ENCODE results near the gene IER3. TPM values are rescaled to one million over a fixed set of nuclear protein-coding genes. Genes with fewer than 3 reads are reported as not detected.

IER3 gene
- total and polyA plus RNA-seq, 9 of the 15 experiments (the other 6 are each of a cell fraction or from before 2014, with no cell fraction given), result 1.5 to 30.0 (median 11.5) TPM

- TF ChIP-seq ZNF347 (CRISPR knock-in tag; IDR thresholded peaks at IDR 0.05; ENCODE audit: low read depth), result 0 out of 2 replicates have a peak, but pooled peaks have one; percentile 49
- no peak for TF ChIP-seq ZNF668 (CRISPR knock-in tag; IDR thresholded peaks at IDR 0.05)
- TF ChIP-seq FOXJ2 (tag; IDR thresholded peaks at IDR 0.05), result 0 out of 2 replicates have a peak, but pooled peaks have one; percentile 58
- TF ChIP-seq, protein P1, sequence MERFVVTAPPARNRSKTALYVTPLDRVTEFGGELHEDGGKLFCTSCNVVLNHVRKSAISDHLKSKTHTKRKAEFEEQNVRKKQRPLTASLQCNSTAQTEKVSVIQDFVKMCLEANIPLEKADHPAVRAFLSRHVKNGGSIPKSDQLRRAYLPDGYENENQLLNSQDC (CRISPR knock-in tag; IDR thresholded peaks at IDR 0.05), result peak; percentile 56; the same call in 1 of the 2 replicates
- TF ChIP-seq ILF3 (IDR thresholded peaks at IDR 0.05; ENCODE audit: borderline replicate concordance), result peak; percentile 87; the same call in 1 of the 2 replicates
- TF ChIP-seq OTX1 (CRISPR knock-in tag; IDR thresholded peaks at IDR 0.05), result peak; percentile 91; the same call in 1 of the 2 replicates
- TF ChIP-seq ZBTB7A (IDR thresholded peaks at IDR 0.05; ENCODE audit: borderline replicate concordance, control insufficient read depth, low read depth, low read length), result peak; percentile 89
- TF ChIP-seq, protein P2, sequence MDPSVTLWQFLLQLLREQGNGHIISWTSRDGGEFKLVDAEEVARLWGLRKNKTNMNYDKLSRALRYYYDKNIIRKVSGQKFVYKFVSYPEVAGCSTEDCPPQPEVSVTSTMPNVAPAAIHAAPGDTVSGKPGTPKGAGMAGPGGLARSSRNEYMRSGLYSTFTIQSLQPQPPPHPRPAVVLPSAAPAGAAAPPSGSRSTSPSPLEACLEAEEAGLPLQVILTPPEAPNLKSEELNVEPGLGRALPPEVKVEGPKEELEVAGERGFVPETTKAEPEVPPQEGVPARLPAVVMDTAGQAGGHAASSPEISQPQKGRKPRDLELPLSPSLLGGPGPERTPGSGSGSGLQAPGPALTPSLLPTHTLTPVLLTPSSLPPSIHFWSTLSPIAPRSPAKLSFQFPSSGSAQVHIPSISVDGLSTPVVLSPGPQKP (CRISPR knock-in tag; IDR thresholded peaks at IDR 0.05), result no peak
- no peak for TF ChIP-seq NR4A1 (CRISPR knock-in tag; IDR thresholded peaks at IDR 0.05)
- TF ChIP-seq NR4A1 (tag; IDR thresholded peaks at IDR 0.05), result no peak
- 0 out of 2 replicates have a peak, but pooled peaks have one; percentile 17 for TF ChIP-seq THRAP3 (IDR thresholded peaks at IDR 0.05; ENCODE audit: borderline replicate concordance)
- TF ChIP-seq ZSCAN29 (IDR thresholded peaks at IDR 0.05), result 0 out of 2 replicates have a peak, but pooled peaks have one; percentile 34
- TF ChIP-seq ZNF445 (CRISPR knock-in tag; IDR thresholded peaks at IDR 0.05; ENCODE audit: low read depth), result peak; percentile 71; the same call in 1 of the 2 replicates
- TF ChIP-seq ZBTB17 (CRISPR knock-in tag; IDR thresholded peaks at IDR 0.05), result peak; percentile 42; the same call in 1 of the 2 replicates
- no peak for TF ChIP-seq ZNF23 (CRISPR knock-in tag; IDR thresholded peaks at IDR 0.05)
- TF ChIP-seq ZFX (CRISPR knock-in tag; IDR thresholded peaks at IDR 0.05), result no peak; the same call in 1 of the 2 replicates
- peak; percentile 67; the same call in 1 of the 2 replicates for TF ChIP-seq ZNF695 (CRISPR knock-in tag; IDR thresholded peaks at IDR 0.05)
- peak; percentile 77 for TF ChIP-seq ERF (CRISPR knock-in tag; IDR thresholded peaks at IDR 0.05)
- TF ChIP-seq, protein P3, sequence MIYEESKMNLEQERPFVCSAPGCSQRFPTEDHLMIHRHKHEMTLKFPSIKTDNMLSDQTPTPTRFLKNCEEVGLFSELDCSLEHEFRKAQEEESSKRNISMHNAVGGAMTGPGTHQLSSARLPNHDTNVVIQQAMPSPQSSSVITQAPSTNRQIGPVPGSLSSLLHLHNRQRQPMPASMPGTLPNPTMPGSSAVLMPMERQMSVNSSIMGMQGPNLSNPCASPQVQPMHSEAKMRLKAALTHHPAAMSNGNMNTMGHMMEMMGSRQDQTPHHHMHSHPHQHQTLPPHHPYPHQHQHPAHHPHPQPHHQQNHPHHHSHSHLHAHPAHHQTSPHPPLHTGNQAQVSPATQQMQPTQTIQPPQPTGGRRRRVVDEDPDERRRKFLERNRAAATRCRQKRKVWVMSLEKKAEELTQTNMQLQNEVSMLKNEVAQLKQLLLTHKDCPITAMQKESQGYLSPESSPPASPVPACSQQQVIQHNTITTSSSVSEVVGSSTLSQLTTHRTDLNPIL (CRISPR knock-in tag; IDR thresholded peaks at IDR 0.05), result peak; percentile 19; the same call in 1 of the 2 replicates
- 0 out of 2 replicates have a peak, but pooled peaks have one; percentile 39 for TF ChIP-seq HMGXB4 (CRISPR knock-in tag; IDR thresholded peaks at IDR 0.05)
- TF ChIP-seq LEF1 (IDR thresholded peaks at IDR 0.05), result no peak; the same call in 1 of the 2 replicates
- peak; percentile 69 for TF ChIP-seq ETS1 (conservative IDR thresholded peaks at IDR 0.05; ENCODE audit: control insufficient read depth, low read depth, low read length)
- no peak; the same call in 1 of the 2 replicates for TF ChIP-seq ZNF696 (CRISPR knock-in tag; conservative IDR thresholded peaks at IDR 0.05)
Measured at GRCh38 chr6:30720738-30721197, 23.6 kb downstream of the IER3 start (continued).
